ENCODE data around the gene CARD18.

Gene CARD18

DNA sequence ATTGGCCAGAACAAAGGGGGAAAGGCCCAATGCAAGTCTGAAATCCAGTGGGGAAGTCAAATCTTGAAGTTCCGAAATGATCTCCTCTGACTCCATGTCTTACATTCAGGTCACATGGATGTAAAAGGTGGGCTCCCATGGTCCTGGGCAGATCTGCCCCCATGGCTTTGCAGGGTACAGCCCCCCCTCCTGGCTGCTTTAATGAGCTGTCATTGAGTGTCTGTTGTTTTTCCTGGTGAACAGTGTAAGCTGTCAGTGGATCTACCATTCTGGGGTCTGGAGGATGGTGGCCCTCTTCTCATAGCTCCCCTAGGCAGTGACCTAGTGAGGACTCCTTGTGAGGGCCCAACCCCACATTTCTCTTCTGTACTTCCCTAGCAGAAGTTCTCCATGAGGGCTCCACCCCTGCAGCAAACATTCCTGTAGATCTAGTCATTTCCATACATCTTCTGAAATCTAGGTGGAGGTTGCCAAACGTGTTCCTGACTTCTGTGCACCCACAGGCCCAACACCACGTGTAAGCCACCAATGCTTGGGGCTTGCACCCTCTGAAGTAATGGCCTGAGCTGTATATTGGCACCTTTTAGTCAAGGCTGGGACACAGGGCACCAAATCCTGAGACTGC lies 9.3 kb downstream of the CARD18 start:
- no peak for TF ChIP-seq SUZ12 (IDR thresholded peaks at IDR 0.05)
- no peak for TF ChIP-seq ZNF384 (IDR thresholded peaks at IDR 0.05)
- no peak for TF ChIP-seq TARDBP (IDR thresholded peaks at IDR 0.05)
- TF ChIP-seq NFRKB (IDR thresholded peaks at IDR 0.05): no peak
- TF ChIP-seq SP1 (IDR thresholded peaks at IDR 0.05): no peak
- TF ChIP-seq ARNT (IDR thresholded peaks at IDR 0.05): no peak
- no peak for TF ChIP-seq LEF1 (IDR thresholded peaks at IDR 0.05; ENCODE audit: borderline replicate concordance)
- no peak for TF ChIP-seq FOXA1 (IDR thresholded peaks at IDR 0.05)
- no peak for TF ChIP-seq PKNOX1 (IDR thresholded peaks at IDR 0.05)
- no peak for TF ChIP-seq FOXK2 (IDR thresholded peaks at IDR 0.05)
- no peak for TF ChIP-seq FOXM1 (IDR thresholded peaks at IDR 0.05; ENCODE audit: borderline replicate concordance)
- TF ChIP-seq BHLHE40 (IDR thresholded peaks at IDR 0.05; ENCODE audit: borderline replicate concordance): no peak
- TF ChIP-seq ELF4 (IDR thresholded peaks at IDR 0.05): no peak
- no peak for TF ChIP-seq L3MBTL2 (conservative IDR thresholded peaks at IDR 0.05)
- TF ChIP-seq CTBP1 (IDR thresholded peaks at IDR 0.05; ENCODE audit: borderline replicate concordance): no peak
- no peak for TF ChIP-seq HDGF (IDR thresholded peaks at IDR 0.05; ENCODE audit: borderline replicate concordance)
- POLR2A ChIA-PET: no interaction called here
- CTCF ChIA-PET: no interaction called here
- no peak for DNase-seq (ENCODE audit: extremely low spot score)

DNA sequence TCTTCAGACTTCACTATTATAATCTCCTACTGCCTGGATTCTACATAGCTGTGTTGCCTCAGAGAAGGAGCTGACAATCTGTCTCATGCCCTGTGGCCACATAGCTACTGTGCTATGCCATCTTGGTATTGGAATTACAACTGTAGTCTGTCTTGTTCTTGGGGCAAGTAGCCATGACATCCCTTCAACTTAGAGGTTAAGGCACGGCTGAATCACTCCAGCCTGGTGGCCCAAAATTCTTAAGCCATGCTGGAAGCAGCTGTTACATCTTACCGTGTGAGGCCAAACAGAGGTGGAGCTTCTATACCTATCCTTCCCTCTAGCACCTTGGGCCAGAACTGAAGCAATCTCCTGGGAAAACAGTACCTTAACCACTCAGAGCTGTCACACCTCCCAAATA lies 14.8 kb downstream of the CARD18 start:
- TF ChIP-seq LEF1 (IDR thresholded peaks at IDR 0.05; ENCODE audit: borderline replicate concordance) (no peak), SP1 (IDR thresholded peaks at IDR 0.05) (no peak), PKNOX1 (IDR thresholded peaks at IDR 0.05) (no peak), L3MBTL2 (conservative IDR thresholded peaks at IDR 0.05) (no peak), TARDBP (IDR thresholded peaks at IDR 0.05) (no peak), FOXM1 (IDR thresholded peaks at IDR 0.05; ENCODE audit: borderline replicate concordance) (no peak), ARNT (IDR thresholded peaks at IDR 0.05) (no peak), HDGF (IDR thresholded peaks at IDR 0.05; ENCODE audit: borderline replicate concordance) (no peak), FOXA1 (IDR thresholded peaks at IDR 0.05) (no peak), FOXK2 (IDR thresholded peaks at IDR 0.05) (no peak), ZNF384 (IDR thresholded peaks at IDR 0.05) (no peak), CTBP1 (IDR thresholded peaks at IDR 0.05; ENCODE audit: borderline replicate concordance) (no peak), SUZ12 (IDR thresholded peaks at IDR 0.05) (no peak)
- POLR2A ChIA-PET: no interaction called here
- DNase-seq (ENCODE audit: extremely low spot score): no peak
- CTCF ChIA-PET: no interaction called here

DNA sequence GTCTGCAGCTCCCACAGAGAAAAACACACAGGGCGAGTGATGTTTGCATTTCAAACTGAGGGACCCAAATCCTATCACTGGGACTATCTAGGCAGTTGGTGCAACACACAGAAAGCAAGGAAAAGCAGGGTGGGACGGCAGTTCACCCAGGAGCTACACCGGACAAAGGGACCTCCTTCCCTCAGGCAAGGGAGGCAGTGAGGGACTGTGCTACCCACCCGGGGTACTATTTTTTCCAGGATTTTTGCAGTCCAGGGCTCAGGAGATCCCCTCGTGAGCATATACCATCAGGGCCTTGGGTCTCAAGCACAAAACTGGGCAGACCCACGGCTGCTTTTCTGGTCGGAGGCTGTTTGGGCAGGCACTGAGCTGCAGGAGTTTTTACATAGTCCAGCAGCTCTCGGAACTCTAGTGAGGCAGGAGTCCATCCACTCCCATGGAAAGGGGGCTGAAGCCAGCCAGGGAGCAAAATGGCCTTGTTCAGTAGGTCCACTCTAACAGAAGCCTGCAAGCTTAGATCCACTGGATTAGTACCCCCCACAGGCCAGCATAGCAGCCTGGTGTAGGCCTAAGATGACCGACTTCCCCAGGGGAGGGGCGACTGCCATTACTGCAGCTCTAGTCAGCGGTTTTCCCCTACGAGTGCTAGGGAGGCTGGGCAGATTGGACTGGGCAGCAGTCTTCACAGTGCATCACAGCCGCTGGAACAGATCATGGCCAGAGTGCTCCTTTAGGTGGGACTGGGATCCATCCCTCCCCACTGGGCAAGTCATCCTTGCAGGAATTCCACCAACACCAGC lies 28.2 kb downstream of the CARD18 start:
- ChIA-PET CTCF (no interaction called here), POLR2A (no interaction called here)
- no peak for DNase-seq (ENCODE audit: extremely low spot score)
- no peak for TF ChIP-seq NFRKB (IDR thresholded peaks at IDR 0.05)
- TF ChIP-seq L3MBTL2 (conservative IDR thresholded peaks at IDR 0.05): no peak
- no peak for TF ChIP-seq PKNOX1 (IDR thresholded peaks at IDR 0.05)
- no peak for TF ChIP-seq ARNT (IDR thresholded peaks at IDR 0.05)
- no peak for TF ChIP-seq FOXM1 (IDR thresholded peaks at IDR 0.05; ENCODE audit: borderline replicate concordance)
- no peak for TF ChIP-seq SP1 (IDR thresholded peaks at IDR 0.05)
- no peak for TF ChIP-seq LEF1 (IDR thresholded peaks at IDR 0.05; ENCODE audit: borderline replicate concordance)

DNA sequence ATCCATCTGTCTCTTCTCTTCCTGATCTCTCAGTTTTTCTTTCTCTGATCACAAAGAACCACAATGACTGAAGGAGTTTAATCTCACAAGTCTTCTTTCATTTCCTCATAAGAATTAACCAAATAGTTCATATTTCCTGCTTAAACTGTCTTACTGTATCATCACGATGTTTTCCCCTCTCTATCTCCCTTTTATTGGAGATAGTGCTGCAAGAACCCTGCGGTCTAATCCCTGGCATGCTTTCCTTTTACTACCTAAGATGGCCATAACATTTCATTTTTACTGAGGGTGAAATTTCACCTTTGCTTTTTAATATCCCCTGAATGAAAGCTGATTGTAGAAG lies 28.9 kb downstream of the CARD18 start:
- POLR2A ChIA-PET: no interaction called here
- TF ChIP-seq FOXK2 (IDR thresholded peaks at IDR 0.05) (no peak), SP1 (IDR thresholded peaks at IDR 0.05) (no peak), ELF4 (IDR thresholded peaks at IDR 0.05) (no peak), ZNF384 (IDR thresholded peaks at IDR 0.05) (no peak), L3MBTL2 (conservative IDR thresholded peaks at IDR 0.05) (no peak), NFRKB (IDR thresholded peaks at IDR 0.05) (no peak), TARDBP (IDR thresholded peaks at IDR 0.05) (no peak), HDGF (IDR thresholded peaks at IDR 0.05; ENCODE audit: borderline replicate concordance) (no peak), PKNOX1 (IDR thresholded peaks at IDR 0.05) (no peak), BHLHE40 (IDR thresholded peaks at IDR 0.05; ENCODE audit: borderline replicate concordance) (no peak), SUZ12 (IDR thresholded peaks at IDR 0.05) (no peak), LEF1 (IDR thresholded peaks at IDR 0.05; ENCODE audit: borderline replicate concordance) (no peak), CTBP1 (IDR thresholded peaks at IDR 0.05; ENCODE audit: borderline replicate concordance) (no peak)
- DNase-seq (ENCODE audit: extremely low spot score): no peak
- CTCF ChIA-PET: no interaction called here

DNA sequence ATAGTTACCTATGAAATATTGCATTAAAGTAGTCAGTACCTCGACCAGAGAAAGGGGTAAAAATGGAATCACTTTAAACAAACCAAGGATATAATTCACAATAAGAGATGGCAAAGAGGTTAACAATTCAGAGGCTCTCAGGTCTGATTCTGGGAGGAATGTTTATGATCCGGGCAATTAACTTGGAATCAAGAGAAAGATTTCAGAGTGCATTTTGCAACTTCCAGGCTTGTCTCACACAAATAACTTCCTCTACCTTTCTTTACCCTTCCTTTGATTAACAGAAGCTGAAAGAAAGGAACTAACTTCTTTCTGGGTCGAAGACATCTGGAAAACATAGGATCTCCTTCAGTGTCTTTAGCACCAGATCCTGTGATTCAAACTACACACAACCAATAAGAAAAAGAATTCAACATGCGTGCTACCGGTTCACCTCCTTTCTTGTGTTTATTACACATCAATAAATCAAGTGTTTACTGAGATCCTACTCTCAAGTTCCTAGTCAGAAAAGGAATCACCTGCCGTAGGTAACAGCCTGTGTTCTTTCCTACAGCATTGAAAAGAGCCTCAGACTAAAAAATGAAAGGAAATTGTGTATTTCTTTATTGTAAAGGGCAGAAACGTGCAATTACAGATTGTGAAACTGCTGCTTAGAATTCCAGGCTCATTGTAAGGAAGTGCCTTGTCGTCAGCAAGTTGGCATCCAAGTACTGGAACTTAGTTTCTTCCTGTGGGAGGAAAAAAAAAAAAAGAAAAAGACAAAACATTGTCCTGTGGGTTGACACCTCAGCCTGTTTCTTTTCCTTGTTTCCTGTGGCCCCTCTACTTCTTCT lies 29.5 kb downstream of the CARD18 start:
- TF ChIP-seq L3MBTL2 (conservative IDR thresholded peaks at IDR 0.05) (no peak), FOXM1 (IDR thresholded peaks at IDR 0.05; ENCODE audit: borderline replicate concordance) (no peak), LEF1 (IDR thresholded peaks at IDR 0.05; ENCODE audit: borderline replicate concordance) (no peak), PKNOX1 (IDR thresholded peaks at IDR 0.05) (no peak), ELF4 (IDR thresholded peaks at IDR 0.05) (no peak), TARDBP (IDR thresholded peaks at IDR 0.05) (no peak), ARNT (IDR thresholded peaks at IDR 0.05) (no peak), NFRKB (IDR thresholded peaks at IDR 0.05) (no peak), ZNF384 (IDR thresholded peaks at IDR 0.05) (no peak), SUZ12 (IDR thresholded peaks at IDR 0.05) (no peak), HDGF (IDR thresholded peaks at IDR 0.05; ENCODE audit: borderline replicate concordance) (no peak), BHLHE40 (IDR thresholded peaks at IDR 0.05; ENCODE audit: borderline replicate concordance) (no peak), CTBP1 (IDR thresholded peaks at IDR 0.05; ENCODE audit: borderline replicate concordance) (no peak), SP1 (IDR thresholded peaks at IDR 0.05) (no peak), FOXA1 (IDR thresholded peaks at IDR 0.05) (no peak), FOXK2 (IDR thresholded peaks at IDR 0.05) (no peak)
- ChIA-PET POLR2A (no interaction called here), CTCF (no interaction called here)
- no peak for DNase-seq (ENCODE audit: extremely low spot score)

Data from HEK293T (cell line).